Amygdala (tissue), 56 donors: ENCODE measurements around the gene MASP1.

Experiments
- DNase-seq, 56 donors: peaks; one replicate each; lab custom pipeline; 2025; lab: John Stamatoyannopoulos, UW

Gene MASP1

DNA sequence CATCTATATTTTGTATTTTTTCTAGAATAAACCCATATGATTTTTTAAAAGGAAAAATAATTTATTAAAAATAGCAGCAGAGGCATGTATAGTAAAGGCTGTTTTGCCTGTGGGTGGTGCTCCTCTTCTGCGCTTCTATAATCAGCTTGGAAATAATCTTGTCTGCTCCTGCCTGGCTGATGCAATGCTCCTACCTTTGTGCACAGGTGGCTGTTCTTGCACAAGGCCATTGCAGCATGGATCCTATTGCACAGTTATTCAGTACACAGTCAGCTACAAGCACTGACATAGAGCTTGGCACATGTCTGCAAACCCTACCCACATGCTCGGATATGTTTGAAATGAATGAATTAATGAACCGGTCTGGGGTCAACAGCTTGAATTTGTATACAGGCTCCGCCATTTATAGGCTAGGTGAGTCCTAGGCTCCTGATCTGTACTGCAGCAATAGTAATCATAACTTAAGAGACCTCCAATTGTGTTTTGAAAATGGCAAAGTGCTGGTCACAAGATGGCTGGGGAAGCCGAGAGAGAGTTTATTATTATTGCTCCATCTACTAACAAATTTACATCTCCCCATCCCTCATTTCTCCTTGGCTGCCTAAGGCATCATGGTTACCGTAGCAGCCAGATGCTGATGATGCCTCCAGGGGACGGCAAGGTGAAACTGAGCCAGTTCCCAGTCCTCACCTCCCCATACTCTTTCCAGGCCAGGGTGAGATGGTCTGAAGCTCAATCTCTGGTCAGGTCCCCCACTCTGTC is 94.8 kb downstream of the MASP1 start:
- DNase-seq, result no peak

DNA sequence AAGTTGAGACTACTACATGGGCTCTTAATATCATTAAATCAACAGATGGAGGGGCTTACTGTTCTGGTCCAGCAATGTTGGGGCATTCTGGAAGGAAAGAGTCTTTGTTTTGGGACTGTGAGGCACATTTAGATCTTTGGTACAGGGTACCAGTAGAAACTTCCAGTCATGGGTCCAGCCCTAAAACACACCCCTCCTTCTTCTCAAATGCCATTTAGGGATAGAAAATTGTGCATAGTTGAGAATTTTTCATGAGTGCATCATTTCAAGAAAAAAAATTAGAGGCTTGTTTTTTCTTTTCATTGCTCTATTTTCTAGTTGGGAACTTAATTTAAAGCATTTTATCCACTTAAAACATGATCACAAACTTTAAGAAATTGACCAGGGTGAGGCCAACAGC is 98.4 kb downstream of the MASP1 start:
- no peak for DNase-seq

- DNase-seq, result no peak
Observed at GRCh38 chr3:187191271-187191670, 100.3 kb downstream of the MASP1 start.

DNA sequence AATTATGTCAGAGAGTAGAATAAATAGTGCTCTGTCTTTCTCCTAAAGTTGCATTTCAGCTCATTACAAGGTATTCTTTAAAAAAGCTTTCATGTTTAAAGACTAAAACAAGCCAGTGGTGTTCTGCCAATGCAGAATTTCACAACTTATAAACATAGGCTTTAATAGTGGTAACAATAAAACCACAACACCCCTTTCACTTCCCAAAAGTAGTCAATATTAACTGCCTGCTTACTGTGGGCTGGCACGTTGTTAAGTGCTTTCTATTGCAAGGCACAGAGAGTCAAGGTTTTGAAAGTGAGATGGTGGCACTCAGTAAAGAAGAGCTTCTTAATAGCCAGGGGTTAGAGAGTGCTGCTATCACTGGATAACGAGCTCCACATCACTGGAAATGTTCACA is 102.6 kb downstream of the MASP1 start:
- DNase-seq, result no peak

GRCh38 chr3:187186801-187187421 is 104.6 kb downstream of the MASP1 start:
- DNase-seq, result no peak

DNA sequence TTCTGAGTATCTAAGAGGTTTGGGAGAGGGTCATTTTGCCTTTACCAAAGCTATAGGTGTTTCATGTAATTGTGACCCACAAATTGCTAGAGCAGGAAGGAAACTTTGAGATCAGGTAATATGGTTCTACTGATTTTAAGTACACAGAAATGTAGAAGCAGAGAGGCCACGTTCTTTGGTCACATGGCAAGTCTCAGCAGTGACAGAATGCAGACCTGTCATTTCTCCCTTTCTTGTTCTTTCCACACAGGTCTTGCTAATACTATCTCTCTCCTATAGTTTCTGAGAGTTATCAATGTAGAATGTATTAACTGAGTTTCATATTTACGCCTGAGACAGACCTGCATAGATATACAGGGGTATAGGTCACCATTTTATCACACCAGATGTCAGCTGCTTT is 105.2 kb downstream of the MASP1 start:
- no peak for DNase-seq

DNA sequence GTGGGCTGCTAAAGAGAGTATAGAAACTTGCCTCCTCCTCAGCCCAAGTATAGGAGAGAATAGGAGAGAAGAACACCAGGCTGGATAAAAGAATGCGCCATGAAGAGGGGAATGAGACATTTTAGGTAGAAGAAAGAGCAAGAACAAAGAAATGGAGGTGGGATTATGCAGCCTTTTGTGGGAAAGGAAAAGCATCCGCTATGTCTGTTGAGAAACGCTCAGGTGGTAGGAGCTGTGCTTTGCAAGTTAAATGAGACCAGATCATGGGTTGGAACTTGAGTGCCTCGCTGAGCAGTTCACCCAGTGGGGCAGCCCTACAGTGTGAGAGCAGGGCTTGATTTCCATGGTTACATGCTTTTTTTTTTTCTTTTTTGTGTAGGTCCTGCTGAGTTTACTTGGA is 105.8 kb downstream of the MASP1 start:
- DNase-seq, result no peak
